ENCODE data around the gene PDZD7.

The PDZD7 gene

DNA sequence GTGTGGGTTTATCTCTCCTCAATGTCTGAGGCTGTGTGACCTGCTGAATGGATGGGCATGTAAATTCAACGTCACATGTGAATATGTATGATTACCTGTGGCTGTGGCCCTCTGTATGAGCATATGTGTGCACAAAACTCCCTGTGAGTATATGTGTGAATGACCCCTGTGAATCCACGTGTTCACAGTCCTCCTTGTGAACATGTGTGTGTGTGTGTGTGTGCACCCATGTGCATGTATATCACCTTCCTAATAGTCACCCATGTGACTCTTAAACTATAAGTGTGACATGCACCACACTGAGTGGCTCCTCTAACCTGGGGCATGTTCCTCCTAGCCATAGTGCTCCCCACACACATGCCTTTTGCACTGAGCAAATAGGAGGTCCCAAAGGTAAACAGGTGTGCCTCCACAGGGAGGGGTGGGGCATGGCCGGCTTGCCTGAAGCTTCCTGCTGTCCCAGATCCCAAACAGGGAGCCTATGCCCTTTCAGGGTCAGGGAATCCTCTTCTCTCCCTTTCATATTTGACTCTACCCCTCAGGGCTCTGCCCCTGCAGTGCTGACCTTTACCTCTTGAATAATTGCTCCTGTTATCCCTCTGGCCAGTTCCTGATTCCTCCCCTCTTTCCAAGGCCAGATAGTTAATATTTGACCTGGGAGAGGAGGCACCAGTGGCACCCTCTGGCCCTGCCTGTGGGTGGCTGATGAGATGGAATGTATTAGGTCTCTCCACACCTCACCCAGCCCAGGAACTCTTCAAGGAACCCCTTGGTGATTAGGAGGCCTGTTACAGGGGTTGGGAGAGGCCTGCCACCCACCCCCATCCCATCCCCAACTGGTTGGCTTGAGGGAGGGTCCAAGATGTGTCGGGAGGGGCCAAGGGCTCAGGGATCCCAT is 59.8 kb downstream of the PDZD7 start:
- TF ChIP-seq, protein P1, sequence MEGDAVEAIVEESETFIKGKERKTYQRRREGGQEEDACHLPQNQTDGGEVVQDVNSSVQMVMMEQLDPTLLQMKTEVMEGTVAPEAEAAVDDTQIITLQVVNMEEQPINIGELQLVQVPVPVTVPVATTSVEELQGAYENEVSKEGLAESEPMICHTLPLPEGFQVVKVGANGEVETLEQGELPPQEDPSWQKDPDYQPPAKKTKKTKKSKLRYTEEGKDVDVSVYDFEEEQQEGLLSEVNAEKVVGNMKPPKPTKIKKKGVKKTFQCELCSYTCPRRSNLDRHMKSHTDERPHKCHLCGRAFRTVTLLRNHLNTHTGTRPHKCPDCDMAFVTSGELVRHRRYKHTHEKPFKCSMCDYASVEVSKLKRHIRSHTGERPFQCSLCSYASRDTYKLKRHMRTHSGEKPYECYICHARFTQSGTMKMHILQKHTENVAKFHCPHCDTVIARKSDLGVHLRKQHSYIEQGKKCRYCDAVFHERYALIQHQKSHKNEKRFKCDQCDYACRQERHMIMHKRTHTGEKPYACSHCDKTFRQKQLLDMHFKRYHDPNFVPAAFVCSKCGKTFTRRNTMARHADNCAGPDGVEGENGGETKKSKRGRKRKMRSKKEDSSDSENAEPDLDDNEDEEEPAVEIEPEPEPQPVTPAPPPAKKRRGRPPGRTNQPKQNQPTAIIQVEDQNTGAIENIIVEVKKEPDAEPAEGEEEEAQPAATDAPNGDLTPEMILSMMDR (IDR thresholded peaks at IDR 0.05; ENCODE audit: low read depth, low read length): no peak
- H3K4me1 ChIP-seq: no peaks in the 10 kb centered on the region

DNA sequence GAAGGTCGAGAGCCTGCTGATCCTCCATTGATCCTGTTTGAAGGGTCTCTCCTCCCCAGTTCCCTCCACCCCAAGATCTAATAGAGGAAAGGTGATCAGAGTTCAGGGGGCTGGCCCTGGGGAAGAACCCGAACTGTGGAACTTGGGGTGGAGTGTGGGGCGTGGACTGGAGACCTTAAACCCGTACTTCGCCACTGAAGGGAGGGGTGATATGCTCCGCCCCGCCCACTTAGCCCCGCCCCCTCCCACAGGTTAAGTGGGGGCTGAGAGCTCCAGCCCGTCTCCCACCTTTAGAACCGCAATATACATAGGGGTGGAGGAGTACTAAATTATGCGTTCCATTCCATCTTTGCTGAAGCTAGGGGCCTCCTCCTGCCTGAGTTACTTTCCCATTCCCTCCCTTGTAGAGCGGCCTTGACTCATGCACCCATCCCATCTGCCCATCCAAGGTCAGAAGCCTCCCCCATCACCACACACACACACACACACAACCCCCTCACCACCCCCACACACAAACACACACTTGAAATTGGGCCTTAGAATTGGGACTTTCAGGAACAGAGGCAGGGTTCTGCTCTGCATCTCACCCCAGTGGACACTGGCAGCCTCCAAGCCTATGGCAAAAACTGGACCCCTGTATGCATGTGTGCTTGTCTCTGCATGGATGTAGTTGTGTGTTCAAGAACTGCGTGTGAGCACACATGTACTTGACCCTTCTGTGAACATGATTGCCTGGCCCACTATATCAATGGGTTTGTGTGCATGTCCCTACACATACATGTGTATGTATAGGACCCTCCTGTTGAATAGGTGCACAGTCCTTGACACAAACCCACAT is 60.6 kb downstream of the PDZD7 start:
- no peak for DNase-seq
- TF ChIP-seq, protein P1 (IDR thresholded peaks at IDR 0.05; ENCODE audit: low read depth, low read length): no peak
- Histone ChIP-seq H3K27me3 (no peaks in the 10 kb centered on the region), H3K9me3 (no peaks in the 10 kb centered on the region), H3K4me3 (ENCODE audit: low read depth, low read length) (peak overlapping the region; percentile 68), H3K4me1 (no peaks in the 10 kb centered on the region), H3K36me3 (no peaks in the 10 kb centered on the region)

More for the DNA sequence above, 59.8 kb downstream of the PDZD7 start:
- Histone ChIP-seq H3K27me3 (no peaks in the 10 kb centered on the region), H3K9me3 (no peaks in the 10 kb centered on the region), H3K4me3 (ENCODE audit: low read depth, low read length) (no peak overlapping the region), H3K36me3 (no peaks in the 10 kb centered on the region)
- no peak for DNase-seq

DNA sequence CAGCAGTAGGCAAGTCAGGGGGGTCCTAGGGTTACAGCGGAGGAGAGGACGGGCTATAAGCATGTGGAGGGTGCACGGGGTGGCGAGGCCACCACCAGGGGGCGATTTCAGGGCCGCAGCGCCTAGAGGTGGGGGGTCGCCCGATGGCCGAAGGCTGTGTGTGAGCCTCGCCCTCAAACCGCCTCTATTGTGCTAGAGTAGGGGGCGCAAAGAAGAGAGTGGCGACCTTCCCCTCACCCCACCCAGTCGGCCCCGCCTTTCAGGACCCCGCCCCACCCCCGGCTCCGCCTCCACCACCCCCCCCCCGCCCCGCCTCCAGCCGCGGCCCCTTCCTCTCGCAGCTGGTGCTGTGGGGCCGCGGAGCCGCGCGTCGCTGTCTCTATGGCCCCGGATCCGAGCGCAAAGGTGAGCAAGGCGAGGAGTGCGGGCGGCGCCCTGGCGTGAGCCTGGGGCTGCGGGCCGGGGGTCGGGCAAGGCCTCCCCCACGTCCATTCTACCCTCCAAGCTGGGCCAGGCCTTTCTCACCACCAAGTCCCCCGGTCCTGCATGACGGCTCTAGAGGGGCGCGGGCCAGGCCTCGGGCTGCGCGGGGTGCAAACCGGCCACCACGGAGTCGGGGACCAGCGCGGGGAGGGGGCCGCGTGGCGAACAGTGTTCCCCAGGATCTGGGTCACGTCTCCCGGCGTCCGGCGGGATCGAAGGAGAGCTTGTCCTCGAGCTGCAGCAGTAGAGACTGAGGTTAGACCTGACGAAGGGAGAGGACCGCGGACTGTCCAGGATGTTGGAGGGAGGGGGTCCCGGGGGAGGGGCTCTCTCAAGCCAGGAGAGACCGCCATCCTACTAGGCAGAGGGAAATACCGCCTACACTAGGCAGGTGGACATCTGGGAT is 61.5 kb downstream of the PDZD7 start, which contains the start of gene SEMA4G:
Gene SEMA4G (plus strand): TSS at position 318 of the 889 bp plus-strand sequence. CDS start 3,409 bp downstream, outside the sequence.
- Histone ChIP-seq H3K36me3 (no peaks in the 10 kb centered on the region), H3K9me3 (no peaks in the 10 kb centered on the region), H3K4me1 (no peaks in the 10 kb centered on the region), H3K27me3 (no peaks in the 10 kb centered on the region), H3K4me3 (ENCODE audit: low read depth, low read length) (peak within 1 kb of the TSS; percentile 68)
- TF ChIP-seq, protein P1 (IDR thresholded peaks at IDR 0.05; ENCODE audit: low read depth, low read length): peak; percentile 61
- DNase-seq: peak; percentile 67

DNA sequence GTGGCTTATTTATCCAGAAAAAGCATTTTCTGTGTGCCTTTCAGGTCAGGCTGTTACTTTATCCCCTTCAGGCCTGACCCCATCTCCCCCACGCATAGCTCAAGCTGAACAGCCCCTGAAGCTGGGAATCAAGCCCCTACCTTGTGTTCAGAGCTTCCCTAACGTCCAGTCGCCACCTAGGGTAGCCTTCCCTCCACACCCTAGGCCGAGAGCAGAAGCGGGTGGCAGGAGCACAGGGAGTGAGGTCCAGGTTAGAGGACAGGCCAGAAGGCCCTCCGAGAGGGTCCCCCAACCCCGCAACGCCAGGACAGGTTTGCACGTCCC is 62.1 kb downstream of the PDZD7 start:
- Histone ChIP-seq H3K27me3 (no peaks in the 10 kb centered on the region), H3K36me3 (no peaks in the 10 kb centered on the region), H3K4me3 (ENCODE audit: low read depth, low read length) (peak overlapping the region; percentile 43), H3K4me1 (no peaks in the 10 kb centered on the region), H3K9me3 (no peaks in the 10 kb centered on the region)
- TF ChIP-seq, protein P1 (IDR thresholded peaks at IDR 0.05; ENCODE audit: low read depth, low read length): no peak
- no peak for DNase-seq

DNA sequence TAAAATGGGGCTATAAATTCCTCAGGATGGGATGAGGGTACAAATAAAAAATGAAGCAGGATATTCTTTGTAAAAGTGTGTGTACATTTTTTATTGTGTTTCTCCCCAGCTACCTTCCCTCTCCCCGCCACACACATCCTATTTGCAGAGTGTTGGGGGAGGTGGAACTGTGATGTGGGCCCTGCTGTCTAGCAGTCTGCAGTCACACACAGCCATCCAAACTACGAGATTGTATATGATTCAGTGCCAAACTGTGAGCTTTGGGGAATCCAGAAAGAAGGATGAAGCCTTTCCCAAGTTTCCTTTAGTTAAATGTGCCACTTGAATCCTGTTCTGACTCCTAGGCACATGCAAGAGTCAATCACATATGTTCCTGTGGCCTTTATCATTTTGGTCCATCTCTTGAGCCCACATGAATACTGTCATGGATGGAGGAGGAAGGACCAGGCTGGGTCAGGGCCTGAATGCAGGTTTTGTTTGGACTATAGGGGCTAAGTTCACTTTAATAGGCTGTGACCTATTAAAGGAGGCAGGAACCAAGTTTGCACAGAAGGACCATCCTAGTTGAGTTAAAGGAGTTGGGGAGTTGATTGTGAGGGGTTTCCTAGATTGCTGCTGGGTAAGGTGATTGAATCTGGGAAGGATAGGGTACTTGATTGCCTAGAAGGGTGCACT is 62.7 kb downstream of the PDZD7 start:
- TF ChIP-seq, protein P1 (IDR thresholded peaks at IDR 0.05; ENCODE audit: low read depth, low read length): no peak

More for the DNA sequence above, 62.7 kb downstream of the PDZD7 start:
- Histone ChIP-seq H3K4me3 (ENCODE audit: low read depth, low read length) (no peak overlapping the region), H3K4me1 (no peaks in the 10 kb centered on the region), H3K27me3 (no peaks in the 10 kb centered on the region), H3K36me3 (no peaks in the 10 kb centered on the region), H3K9me3 (no peaks in the 10 kb centered on the region)
- no peak for DNase-seq

All from BE2C (cell line).